ENCODE measurements around the gene SNX9. TPM values are rescaled to one million over a fixed set of nuclear protein-coding genes. Genes with fewer than 3 reads are reported as not detected.

SNX9 gene
- total and polyA plus RNA-seq, 2 of the 4 experiments (the other 2 are of a cell fraction) = 35.3 to 41.2 TPM

DNA sequence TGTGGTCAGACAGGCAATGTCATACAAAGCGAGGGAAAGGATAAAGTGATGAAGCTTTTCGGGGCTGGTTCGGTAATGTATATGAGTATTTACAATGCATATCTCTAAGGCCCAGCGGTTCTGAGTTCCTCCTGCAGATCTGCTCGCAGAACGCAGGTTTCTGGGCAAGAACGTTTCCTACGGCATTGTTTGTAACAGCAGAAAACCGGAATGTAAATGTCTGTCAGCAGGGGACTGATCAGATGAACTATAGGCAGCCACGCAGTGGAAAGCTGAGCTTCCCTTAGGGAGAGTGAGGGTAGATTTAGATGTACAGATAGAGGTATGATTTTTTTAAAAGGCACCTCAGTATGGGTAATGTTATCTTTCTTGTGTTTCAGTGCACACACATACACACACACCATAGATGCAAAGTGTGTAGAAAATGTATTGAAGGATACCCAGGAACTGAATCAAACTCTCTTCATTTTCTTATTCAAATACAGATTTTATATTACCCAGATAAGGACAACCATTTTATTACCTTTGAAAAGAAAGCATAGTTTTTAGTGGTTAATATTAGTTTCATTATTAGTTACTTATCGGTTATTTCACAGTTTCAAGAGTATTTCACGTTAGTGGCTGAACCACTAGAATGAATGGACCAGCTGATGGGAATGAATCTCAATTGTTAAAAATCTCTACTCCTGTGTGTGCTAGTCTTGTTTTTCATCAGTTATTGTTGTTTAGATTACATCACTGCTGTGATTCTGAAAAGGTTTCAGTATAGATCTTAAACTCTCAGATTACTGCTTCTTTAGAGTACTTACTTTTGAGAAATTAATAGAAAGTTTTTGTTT is 56.2 kb downstream of the SNX9 start:
- H3K56ac ChIP-seq (ENCODE audit: extremely low read depth, insufficient read depth, low read length) = no peak overlapping the region
- H3K27ac ChIP-seq (ENCODE audit: insufficient read depth, low read length) = no peak overlapping the region
- no peak overlapping the region for H3K4ac ChIP-seq (ENCODE audit: low read depth, low read length)
- ATAC-seq (ENCODE audit: low read depth) (no peak), DNase-seq (no peak)
- H3K79me1 ChIP-seq (ENCODE audit: low read depth in 1 of 2, low read length in 2 of 2) = peaks cover 36 to 60% of the 10 kb centered on the region in 2 experiments
- no peak overlapping the region for H3K4me3 ChIP-seq (ENCODE audit: insufficient read depth, low read depth, low read length)
- no peak overlapping the region for H3K9ac ChIP-seq (ENCODE audit: low read depth, low read length)
- H3K14ac ChIP-seq (replicated peaks; ENCODE audit: low read depth, low read length) = no peak overlapping the region
- no peak overlapping the region for H2BK120ac ChIP-seq (ENCODE audit: low read depth, low read length)
- no peak overlapping the region for H2BK20ac ChIP-seq (ENCODE audit: low read depth, low read length)
- H3K9me3 ChIP-seq (ENCODE audit: control insufficient read depth, insufficient read depth, low read length) = no peaks in the 10 kb centered on the region
- no peak overlapping the region for H2AK5ac ChIP-seq (ENCODE audit: low read depth, low read length)
- no peak overlapping the region for H4K5ac ChIP-seq (ENCODE audit: low read depth, low read length)
- no peak overlapping the region for H2AFZ ChIP-seq (replicated peaks; ENCODE audit: low read length, poor library complexity)
- H3K9me1 ChIP-seq (ENCODE audit: insufficient read depth, low read length) = peaks cover 5% of the 10 kb centered on the region
- H2BK5ac ChIP-seq (ENCODE audit: low read depth, low read length, poor library complexity, severe bottlenecking) = no peak overlapping the region
- peaks cover 4% of the 10 kb centered on the region for H4K20me1 ChIP-seq (ENCODE audit: insufficient read depth, low read length)
- no peak overlapping the region for H2AK9ac ChIP-seq (replicated peaks; ENCODE audit: low read depth, low read length, poor library complexity)
- POLR2A ChIA-PET (ENCODE audit: unreplicated experiment) = no interaction called here
- dilution Hi-C loops (cut with HindIII; ENCODE audit: low sequenced_read_pairs, unreplicated experiment) = no loop called here
- H4K91ac ChIP-seq (ENCODE audit: insufficient read depth, low read depth, low read length) = no peak overlapping the region
- BruUV-seq (replicated peaks) = no TSS peak
- CTCF ChIA-PET = no interaction called here
- H3K36me3 ChIP-seq (ENCODE audit: control insufficient read depth, insufficient read depth, low read length) = peaks cover 34% of the 10 kb centered on the region
- no peak overlapping the region for H3K18ac ChIP-seq (ENCODE audit: low read depth, low read length)
- H3K4me2 ChIP-seq (ENCODE audit: low read depth, low read length) = no peak overlapping the region
- H3K23ac ChIP-seq (ENCODE audit: low read depth, low read length) = no peak overlapping the region
- H3K4me1 ChIP-seq (ENCODE audit: control insufficient read depth, insufficient read depth, low read length) = no peaks in the 10 kb centered on the region
- intact Hi-C loops (cut with micrococcal nuclease) = no loop called here
- no peak overlapping the region for H4K8ac ChIP-seq (ENCODE audit: low read depth in 2 of 2, low read length in 2 of 2)
- in situ Hi-C loops (cut with MboI; ENCODE audit: low sequenced_read_pairs) = loop anchor here (25.0 kb wide), 1 partner anchor 567 kb away; the partner anchor contains the start of gene TMEM242
- H3K27me3 ChIP-seq (ENCODE audit: control insufficient read depth, insufficient read depth, low read length) = no peaks in the 10 kb centered on the region
- WGBS, 2 experiments (ENCODE audit: extremely low coverage in 2 of 2, insufficient read length in 1 of 2) = 90% methylated on average over 8 of the region's 12 CpGs; no CpG with 5 or more reads in 1 of the 2 experiments
- no peak overlapping the region for H2BK15ac ChIP-seq (ENCODE audit: low read depth, low read length)
- no peak for TF ChIP-seq RFX5 (IDR thresholded peaks at IDR 0.05; ENCODE audit: low read depth, low read length)
- TF ChIP-seq RAD21 (IDR thresholded peaks at IDR 0.05; ENCODE audit: low read length) = no peak
- no peak for TF ChIP-seq POLR2A (IDR thresholded peaks at IDR 0.05; ENCODE audit: low read depth, low read length)
- TF ChIP-seq RCOR1 (IDR thresholded peaks at IDR 0.05; ENCODE audit: insufficient replicate concordance, low read length) = no peak
- TF ChIP-seq BHLHE40 (IDR thresholded peaks at IDR 0.05; ENCODE audit: low read depth, low read length) = no peak
- no peak for TF ChIP-seq MAZ (IDR thresholded peaks at IDR 0.05; ENCODE audit: borderline replicate concordance, low read depth, low read length)
- TF ChIP-seq NFE2L2 (IDR thresholded peaks at IDR 0.05; ENCODE audit: low read depth, low read length) = no peak
- no peak for TF ChIP-seq FOS (IDR thresholded peaks at IDR 0.05; ENCODE audit: low read depth, low read length)
- no peak for TF ChIP-seq CHD1 (IDR thresholded peaks at IDR 0.05; ENCODE audit: low read depth, low read length)
- no peak for TF ChIP-seq USF2 (IDR thresholded peaks at IDR 0.05; ENCODE audit: low read depth, low read length)
- TF ChIP-seq CTCF (conservative IDR thresholded peaks at IDR 0.05; ENCODE audit: low read depth, low read length) = no peak
- TF ChIP-seq MXI1 (IDR thresholded peaks at IDR 0.05; ENCODE audit: borderline replicate concordance, low read depth, low read length) = no peak
- TF ChIP-seq SMC3 (IDR thresholded peaks at IDR 0.05; ENCODE audit: low read depth, low read length) = no peak
- TF ChIP-seq CEBPB (IDR thresholded peaks at IDR 0.05; ENCODE audit: low read depth, low read length) = no peak
- no peak for TF ChIP-seq MAFK (IDR thresholded peaks at IDR 0.05; ENCODE audit: low read depth, low read length)

All from IMR-90 (cell line).